GM12891 (cell line): Measurements from ENCODE around the gene ESYT2.
"Not testable (repeated sequence)": the region's sequence is repeated elsewhere in the genome, so short reads cannot be mapped to it uniquely, and the experiment has no call there.

Source experiments
- DNase-seq: peaks from one replicate; pipeline ENCODE4 v3.0.0; 2011; ENCODE audit warnings: low spot score; ENCODE audit not compliant: insufficient read length
- FAIRE-seq: peaks from 2 replicates; lab custom pipeline; 2011; peaks lifted over from hg19 to GRCh38; lab: Jason Lieb, UNC
- PAX5 ChIP-seq: IDR thresholded peaks from 2 replicates; pipeline ENCODE4 v1.6.1; 2011; ENCODE audit warnings: low read length, moderate library complexity, mild to moderate bottlenecking; ENCODE audit not compliant: insufficient read depth, severe bottlenecking
- POLR2A ChIP-seq: IDR thresholded peaks from 2 replicates; pipeline ENCODE4 v1.6.1; 2011; ENCODE audit warnings: low read depth, low read length, control low read depth
- POLR2AphosphoS5 ChIP-seq: IDR thresholded peaks from 2 replicates; pipeline ENCODE4 v1.6.1; 2011; ENCODE audit warnings: low read depth, low read length, control low read depth
- POU2F2 ChIP-seq: IDR thresholded peaks from 2 replicates; pipeline ENCODE4 v1.6.1; 2011; ENCODE audit warnings: low read depth, mild to moderate bottlenecking, control low read depth, low read length, moderate library complexity
- SPI1 ChIP-seq: IDR thresholded peaks from 2 replicates; pipeline ENCODE4 v1.6.1; 2011; ENCODE audit warnings: low read depth, low read length, control low read depth
- TAF1 ChIP-seq: IDR thresholded peaks from 2 replicates; pipeline ENCODE4 v1.6.1; 2011; ENCODE audit warnings: low read depth, low read length, control low read depth

Gene ESYT2

DNA sequence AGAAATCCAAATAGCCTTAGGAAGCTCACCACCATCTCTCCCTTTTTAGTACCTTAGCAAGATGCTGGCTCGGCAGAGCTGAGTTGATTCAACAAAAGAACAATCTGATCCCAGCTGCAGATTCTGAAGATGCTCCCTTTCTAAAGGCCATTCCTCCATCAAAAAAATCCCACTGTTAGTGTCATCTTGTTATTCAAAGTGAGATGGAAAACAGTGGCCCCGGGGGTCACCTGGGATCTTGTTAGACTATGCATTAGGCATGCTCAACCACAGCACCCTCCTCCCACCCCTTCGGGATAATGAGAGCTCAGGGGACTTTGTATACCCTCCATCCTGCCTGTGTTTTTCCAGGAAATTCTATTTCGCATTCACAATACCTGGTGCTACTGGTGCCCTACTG, 127.1 kb downstream of the ESYT2 start:
- DNase-seq = no peak
- TF ChIP-seq POU2F2 = no peak
- TF ChIP-seq POLR2AphosphoS5 = no peak
- TF ChIP-seq POLR2A = no peak
- TF ChIP-seq SPI1 = no peak
- no peak for TF ChIP-seq TAF1
- no peak for TF ChIP-seq PAX5
- FAIRE-seq = no peak

DNA sequence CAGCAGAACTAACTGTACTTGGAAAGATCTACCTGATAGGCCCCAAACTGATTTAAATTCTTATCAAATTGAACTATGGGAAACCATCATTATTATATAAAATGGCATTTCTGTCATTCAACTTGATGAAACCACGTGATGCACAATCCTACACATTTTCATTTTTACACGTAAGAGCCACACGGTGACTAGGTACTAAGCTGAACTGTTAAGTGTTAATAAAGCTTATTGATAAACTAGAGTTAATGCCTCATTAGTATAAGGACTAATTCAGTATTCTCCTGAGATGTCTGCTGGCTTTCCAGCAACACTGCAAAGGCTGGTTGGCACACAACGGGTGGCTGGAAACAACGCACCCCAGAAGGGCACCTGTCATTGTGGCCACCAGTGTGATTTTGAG, 129.3 kb downstream of the ESYT2 start:
- no peak for DNase-seq
- TF ChIP-seq SPI1 = no peak
- TF ChIP-seq PAX5 = no peak
- no peak for TF ChIP-seq POLR2A
- TF ChIP-seq POU2F2 = no peak
- FAIRE-seq = no peak

DNA sequence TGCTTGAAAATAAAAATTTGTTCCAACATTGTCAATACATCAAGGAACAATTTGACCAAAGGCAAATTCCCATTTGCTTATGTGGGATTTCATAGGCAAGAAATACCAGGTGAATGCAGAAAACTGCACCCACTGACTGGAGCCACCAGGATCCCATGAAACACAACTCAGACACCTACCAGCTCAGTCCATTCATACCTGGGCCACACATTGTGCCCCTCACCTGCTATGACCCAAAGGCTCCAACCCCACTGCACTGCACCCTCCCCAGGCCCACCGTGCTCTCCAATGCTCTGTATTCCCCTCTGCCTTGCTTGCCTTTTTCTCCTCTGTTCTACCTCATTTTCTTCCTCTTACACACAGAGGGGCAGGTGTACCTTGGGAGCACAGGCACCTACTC, 130.0 kb downstream of the ESYT2 start:
- DNase-seq = no peak
- no peak for TF ChIP-seq POLR2AphosphoS5
- no peak for TF ChIP-seq POU2F2
- TF ChIP-seq PAX5 = no peak
- no peak for TF ChIP-seq SPI1
- no peak for TF ChIP-seq TAF1
- TF ChIP-seq POLR2A = no peak
- no peak for FAIRE-seq

DNA sequence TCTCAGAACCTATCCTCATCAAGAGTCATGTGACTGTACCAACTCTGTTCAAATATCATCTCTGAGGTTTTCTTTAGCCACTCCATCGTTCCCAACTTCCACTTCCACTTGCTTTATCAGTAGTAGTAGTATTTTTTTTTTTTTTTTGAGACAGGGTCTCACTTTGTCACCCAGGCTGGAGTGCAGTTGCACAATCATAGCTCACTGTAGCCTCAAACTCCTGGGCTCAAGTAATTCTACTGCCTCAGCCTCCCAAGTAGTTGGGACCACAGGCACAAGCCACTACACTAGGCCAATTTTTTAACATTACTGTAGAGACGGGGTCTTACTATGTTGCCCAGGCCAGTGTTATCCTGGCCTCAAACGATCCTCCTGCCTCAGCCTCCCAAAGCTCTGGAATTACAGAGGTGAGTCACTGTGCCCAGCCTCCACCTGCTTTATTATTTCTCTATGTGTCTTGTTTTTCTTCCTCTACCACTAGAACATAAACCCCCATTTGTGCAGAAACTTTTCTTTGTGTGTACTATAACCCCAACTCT, 130.6 kb downstream of the ESYT2 start:
- DNase-seq = no peak
- FAIRE-seq = no peak
- TF ChIP-seq SPI1 = no peak

DNA sequence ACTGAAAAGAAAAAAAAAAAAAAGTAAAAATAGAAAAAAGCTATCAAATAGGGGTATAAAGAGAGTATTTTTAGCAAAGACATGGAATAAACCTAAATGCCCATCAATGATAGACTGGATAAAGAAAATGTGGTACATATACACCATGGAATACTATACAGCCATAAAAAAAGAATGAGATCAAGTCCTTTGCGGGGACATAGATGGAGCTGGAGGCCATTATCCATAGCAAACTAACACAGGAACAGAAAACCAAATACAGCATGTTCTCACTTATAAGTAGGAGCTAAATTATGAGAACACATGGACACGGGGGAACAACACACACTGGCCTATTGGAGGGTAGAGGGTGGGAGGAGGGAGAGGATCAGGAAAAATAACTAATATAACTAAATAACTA, 131.7 kb downstream of the ESYT2 start:
- DNase-seq, FAIRE-seq: not testable (repeated sequence)

DNA sequence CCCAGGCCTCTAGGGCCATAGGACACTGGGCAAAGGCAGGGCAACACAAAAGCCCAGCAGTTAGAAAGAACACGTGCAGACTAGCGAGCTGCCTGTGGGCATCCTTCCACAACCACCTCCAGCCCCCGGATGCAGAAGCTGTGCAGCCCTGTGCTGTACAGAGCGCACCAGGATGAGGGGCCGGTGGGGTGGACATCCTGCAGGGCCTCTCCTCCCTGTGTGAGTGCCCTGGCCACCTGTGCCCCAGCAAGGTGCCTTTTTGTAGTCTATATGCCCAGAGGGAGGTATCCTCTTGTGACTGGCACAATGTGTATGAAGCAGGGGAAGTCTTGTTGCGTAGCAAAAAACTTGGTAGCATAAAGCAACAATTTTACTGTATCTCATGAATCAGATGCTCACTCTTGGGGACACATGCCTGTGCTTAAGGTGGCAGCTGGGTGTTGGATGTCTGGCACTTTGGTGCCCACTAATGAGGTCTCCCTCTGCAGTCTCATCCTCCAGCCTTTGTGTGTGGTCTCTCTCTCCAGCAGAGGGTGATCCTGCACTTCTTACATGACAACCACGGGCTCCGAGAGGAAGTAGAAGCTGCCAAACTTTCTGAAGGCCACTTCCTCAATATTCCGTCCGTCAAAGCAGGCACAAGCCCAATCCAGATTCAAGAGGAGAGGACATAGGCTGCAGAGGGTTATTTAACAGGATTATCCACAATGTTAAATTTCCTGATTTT, 133.4 kb downstream of the ESYT2 start:
- DNase-seq (no peak), FAIRE-seq (no peak)
- TF ChIP-seq SPI1 (peak; percentile 82), POU2F2 (no peak)

DNA sequence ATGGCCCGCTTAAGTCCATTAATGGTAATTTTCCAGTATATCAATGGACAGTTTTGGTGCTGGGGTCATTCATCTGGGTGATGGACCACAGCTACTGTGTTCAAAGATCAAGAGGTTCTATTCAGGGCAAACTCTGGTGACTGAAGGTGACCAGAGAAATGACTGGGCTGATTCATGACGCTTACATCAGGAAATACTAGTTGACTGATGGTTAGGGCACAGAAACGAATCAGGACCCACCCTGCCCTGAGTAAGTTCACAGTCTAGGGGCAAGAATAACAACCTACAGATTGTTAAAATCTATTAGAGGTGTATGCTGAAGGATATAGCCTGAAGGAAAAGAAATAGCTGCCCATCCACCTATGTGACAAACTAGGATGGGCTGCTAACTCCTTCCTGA, 134.3 kb downstream of the ESYT2 start:
- no peak for FAIRE-seq
- TF ChIP-seq PAX5 (no peak), POLR2A (no peak), TAF1 (no peak), POU2F2 (no peak), SPI1 (no peak), POLR2AphosphoS5 (no peak)
- no peak for DNase-seq

DNA sequence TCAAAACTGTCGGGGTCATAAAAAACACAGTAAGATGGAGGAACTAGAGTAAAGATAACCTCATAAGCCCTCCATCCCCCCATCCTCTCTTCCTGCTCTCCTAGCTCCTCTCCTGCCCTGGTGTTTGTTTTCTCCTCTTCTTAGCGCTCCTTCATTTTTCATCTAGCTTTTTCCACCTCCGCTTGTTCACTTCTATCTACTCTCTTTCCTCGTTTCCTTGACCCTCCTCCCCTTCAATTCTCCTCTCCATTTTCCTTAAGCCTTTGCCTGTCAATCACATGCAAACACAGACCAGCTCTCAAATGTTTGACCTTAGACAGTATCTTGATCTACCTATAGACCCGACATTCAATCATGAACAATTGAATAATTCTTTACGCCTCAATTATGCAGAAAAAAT, 134.7 kb downstream of the ESYT2 start:
- DNase-seq (no peak), FAIRE-seq (no peak)
- TF ChIP-seq POLR2AphosphoS5 (no peak), SPI1 (no peak), POLR2A (no peak), TAF1 (no peak), POU2F2 (no peak)

DNA sequence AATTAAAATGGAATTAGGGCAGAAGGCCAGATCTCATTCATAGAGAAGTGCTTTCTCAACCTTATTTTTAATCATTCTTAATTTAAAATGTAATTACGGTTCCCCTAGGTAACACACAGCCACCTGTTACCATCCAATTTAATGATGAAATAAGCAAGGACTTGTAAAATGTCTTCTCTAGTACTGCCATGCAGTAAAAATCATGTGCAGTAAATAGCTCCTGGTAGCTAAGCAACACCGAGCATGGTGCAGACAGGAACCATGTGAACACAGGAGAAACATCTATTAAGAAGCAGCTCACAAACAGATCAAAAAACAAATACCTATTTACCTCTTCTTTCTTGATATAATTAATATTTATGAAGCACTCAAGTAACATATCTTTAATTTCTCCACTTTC, 139.8 kb downstream of the ESYT2 start:
- TF ChIP-seq POU2F2 = no peak
- DNase-seq (no peak), FAIRE-seq (no peak)

DNA sequence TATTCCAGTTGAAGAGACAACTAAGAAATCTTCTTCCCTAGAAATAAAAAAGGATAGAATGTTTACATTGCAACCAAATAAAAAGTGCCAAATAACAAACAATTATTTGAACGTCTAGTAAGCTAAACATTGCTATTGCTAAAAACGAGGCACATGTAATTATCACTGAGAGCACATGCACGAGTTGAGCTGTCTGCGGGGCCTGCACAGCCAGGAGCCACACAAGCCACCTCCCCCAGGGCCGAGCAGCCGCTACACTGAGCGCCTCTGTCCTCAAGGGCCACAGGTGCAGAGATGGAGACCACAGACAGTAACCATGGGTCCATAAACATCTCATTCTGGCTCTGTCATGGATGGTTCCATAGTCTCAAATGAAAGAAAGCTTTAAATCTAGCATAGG, 141.9 kb downstream of the ESYT2 start:
- DNase-seq (no peak), FAIRE-seq (no peak)
- TF ChIP-seq POLR2A (no peak), PAX5 (no peak), POU2F2 (no peak), POLR2AphosphoS5 (no peak), SPI1 (no peak), TAF1 (no peak)

DNA sequence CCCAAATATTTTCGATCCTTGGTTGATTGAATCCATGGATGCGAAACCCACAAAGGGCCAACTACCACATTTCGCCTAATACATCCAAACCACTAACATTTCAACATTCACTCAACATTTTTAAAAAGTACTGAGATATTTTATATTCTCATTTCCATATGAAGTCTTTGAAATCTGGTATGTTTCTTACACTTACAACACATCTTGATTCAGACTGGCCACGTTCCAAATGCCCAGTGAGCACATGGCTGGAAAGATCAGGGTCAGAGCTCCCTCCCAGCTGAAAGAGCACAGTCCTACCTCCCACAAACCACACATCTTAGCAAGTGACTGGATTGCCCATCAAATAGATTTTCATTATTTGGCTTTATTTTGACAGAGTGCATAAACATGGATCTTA, 143.6 kb downstream of the ESYT2 start:
- FAIRE-seq = no peak
- no peak for TF ChIP-seq SPI1
- TF ChIP-seq PAX5 = no peak
- TF ChIP-seq POU2F2 = no peak
- TF ChIP-seq POLR2A = no peak
- TF ChIP-seq TAF1 = no peak
- no peak for TF ChIP-seq POLR2AphosphoS5
- DNase-seq = no peak
